SK-N-SH (cell line): ENCODE results near the gene ARSJ. TPM values are rescaled to one million over a fixed set of nuclear protein-coding genes. Genes with fewer than 3 reads are reported as not detected.

ENCODE experiments used
- CTCF ChIA-PET: fragments of 300-600, 350-600 bp; formaldehyde crosslinking; extraction: SDS; loops from one replicate; lab custom pipeline; 2021; lab: Yijun Ruan, JAX
- POLR2A ChIA-PET: fragments of 350-600 bp; sonication (Branson Sonifier 250); formaldehyde crosslinking; extraction: SDS; loops from one replicate; lab custom pipeline; 2020; ENCODE audit warnings: antibody characterized with exemption, inconsistent platforms; lab: Yijun Ruan, JAX
- DNase-seq: peaks from one replicate; pipeline ENCODE4 v3.0.0; 2012
- H2AFZ ChIP-seq: fragments of 200-600 bp; sonication (generic); 2 replicates; pipeline ENCODE4 v1.8.1; 2016; ENCODE audit warnings: antibody characterized with exemption, mild to moderate bottlenecking, low read depth
- H3F3A ChIP-seq: fragments of 200-600 bp; sonication (generic); replicated peaks from 2 replicates; pipeline ENCODE3; 2016; ENCODE audit warnings: antibody characterized with exemption, mild to moderate bottlenecking; ENCODE audit not compliant: insufficient read depth
- H3K27ac ChIP-seq, 2 experiments: fragments of 200-500 bp in 1 of 2; fragments of 200-600 bp in 1 of 2; sonication (Bioruptor generic) in 1 of 2; sonication (generic), shearing (Covaris generic) in 1 of 2; 2 replicates each; pipeline versions ENCODE4 v1.5.1 to v1.6.1; 2014 to 2016; ENCODE audit warnings: low read depth in 2 of 2, inconsistent platforms in 1 of 2, low read length in 1 of 2, mild to moderate bottlenecking in 1 of 2, mixed read lengths in 1 of 2
- H3K27me3 ChIP-seq: fragments of 200-600 bp; sonication (generic), shearing (Covaris generic); 2 replicates; pipeline ENCODE4 v1.6.1; 2016; ENCODE audit warnings: mixed run types; ENCODE audit not compliant: insufficient read depth
- H3K36me3 ChIP-seq, 2 experiments: fragments of 200-500 bp in 1 of 2; fragments of 200-600 bp in 1 of 2; sonication (Bioruptor generic) in 1 of 2; sonication (generic) in 1 of 2; replicated peaks in 1 of 2; 2 replicates each; pipeline versions ENCODE3 to v1.5.1; 2014 to 2016; ENCODE audit warnings: low read length in 1 of 2, mild to moderate bottlenecking in 1 of 2; ENCODE audit not compliant: insufficient read depth in 2 of 2, control insufficient read depth in 1 of 2
- H3K4me1 ChIP-seq, 2 experiments: fragments of 200-500 bp in 1 of 2; fragments of 200-600 bp in 1 of 2; sonication (Bioruptor generic) in 1 of 2; sonication (generic), shearing (Covaris generic) in 1 of 2; 2 replicates each; pipeline versions ENCODE4 v1.5.1 to v1.6.1; 2014 to 2016; ENCODE audit warnings: low read depth in 1 of 2, low read length in 1 of 2, mixed run types in 1 of 2; ENCODE audit not compliant: insufficient read depth in 2 of 2, control insufficient read depth in 1 of 2
- H3K4me2 ChIP-seq: fragments of 200-600 bp; sonication (generic), shearing (Covaris generic); 2 replicates; pipeline ENCODE4 v1.6.1; 2017; ENCODE audit warnings: mixed run types
- H3K4me3 ChIP-seq, 2 experiments: fragments of 200-500 bp in 1 of 2; fragments of 200-600 bp in 1 of 2; sonication (Bioruptor generic) in 1 of 2; sonication (generic), shearing (Covaris generic) in 1 of 2; 2 replicates each; pipeline versions ENCODE4 v1.5.1 to v1.8.1; 2014 to 2016; ENCODE audit warnings: low read depth in 2 of 2, inconsistent platforms in 1 of 2, low read length in 1 of 2, mild to moderate bottlenecking in 1 of 2, mixed read lengths in 1 of 2, moderate library complexity in 1 of 2
- H3K79me2 ChIP-seq: fragments of 200-600 bp; sonication (generic); 2 replicates; pipeline ENCODE4 v1.8.1; 2017; ENCODE audit warnings: mild to moderate bottlenecking; ENCODE audit not compliant: insufficient read depth
- H3K9ac ChIP-seq: fragments of 200-600 bp; sonication (generic); 2 replicates; pipeline ENCODE4 v1.6.1; 2017; ENCODE audit warnings: mixed run types
- H3K9me2 ChIP-seq: fragments of 200-600 bp; sonication (generic); 2 replicates; pipeline ENCODE4 v1.6.1; 2017; ENCODE audit warnings: mixed run types
- H3K9me3 ChIP-seq: fragments of 200-600 bp; sonication (generic); 2 replicates; pipeline ENCODE4 v1.6.1; 2017; ENCODE audit warnings: mixed run types, mild to moderate bottlenecking, moderate library complexity
- H4K20me1 ChIP-seq: fragments of 200-600 bp; sonication (generic); 2 replicates; pipeline ENCODE4 v1.6.1; 2017; ENCODE audit warnings: mild to moderate bottlenecking, mixed run types; ENCODE audit not compliant: insufficient read depth
- EP300 ChIP-seq, 2 experiments: IDR thresholded peaks; 2 replicates each; pipeline versions ENCODE4 v1.4.0 to v1.6.1; 2012; ENCODE audit warnings: borderline replicate concordance in 1 of 2, low read depth in 1 of 2, low read length in 1 of 2
- FOXJ3 ChIP-seq: sonication (generic); formaldehyde crosslinking; IDR thresholded peaks from 2 replicates; pipeline ENCODE4 v1.5.1; 2020; ENCODE audit warnings: mild to moderate bottlenecking, missing genetic modification reagents
- GABPA ChIP-seq: IDR thresholded peaks from 2 replicates; pipeline ENCODE4 v1.4.0; 2012; ENCODE audit warnings: low read depth, mild to moderate bottlenecking
- GATA2 ChIP-seq: sonication (generic); formaldehyde crosslinking; IDR thresholded peaks from 2 replicates; pipeline ENCODE4 v1.5.0; 2020; ENCODE audit warnings: mild to moderate bottlenecking, missing genetic modification reagents
- JUND ChIP-seq: IDR thresholded peaks from 2 replicates; pipeline ENCODE4 v1.4.0; 2012
- NFIC ChIP-seq: IDR thresholded peaks from 2 replicates; pipeline ENCODE4 v1.4.0; 2012; ENCODE audit warnings: borderline replicate concordance
- POLR2AphosphoS5 ChIP-seq: IDR thresholded peaks from 2 replicates; pipeline ENCODE4 v1.6.1; 2012; ENCODE audit warnings: low read depth, low read length
- RAD21 ChIP-seq: IDR thresholded peaks from 2 replicates; pipeline ENCODE4 v1.6.1; 2012; ENCODE audit warnings: mild to moderate bottlenecking, low read length
- RCOR1 ChIP-seq: fragments of 150-350 bp; IDR thresholded peaks from 2 replicates; pipeline ENCODE4 v1.6.1; 2017; ENCODE audit warnings: antibody characterized with exemption, low read length
- SIN3A ChIP-seq: IDR thresholded peaks from 2 replicates; pipeline ENCODE4 v1.6.1; 2012; ENCODE audit warnings: low read depth, mild to moderate bottlenecking, low read length, moderate library complexity, borderline replicate concordance
- SMC3 ChIP-seq: IDR thresholded peaks from 2 replicates; pipeline ENCODE4 v1.6.1; 2012; ENCODE audit warnings: low read depth, low read length, improper control_type of control experiment
- TCF12 ChIP-seq: IDR thresholded peaks from 2 replicates; pipeline ENCODE4 v1.4.0; 2012
- YY1 ChIP-seq: IDR thresholded peaks from 2 replicates; pipeline ENCODE4 v1.4.0; 2012; ENCODE audit warnings: low read depth, mild to moderate bottlenecking
- WGBS: methylation state at CpG from one replicate; pipeline ENCODE4 v1.1.6; 2017; ENCODE audit warnings: low lambda C conversion rate; 5-methylcytosine and 5-hydroxymethylcytosine counted together
- polyA plus RNA-seq, 3 experiments: library from polyadenylated mRNA; depleted of rRNA; stranded (reverse); fragments of >200 nt; gene quantifications; 2 replicates each; pipeline ENCODE4 v1.2.3, GENCODE V29; 2012
- TF ChIP-seq, protein P1 (sequence below): IDR thresholded peaks from 2 replicates; pipeline ENCODE4 v1.4.0; 2012; ENCODE audit warnings: low read depth, borderline replicate concordance
- TF ChIP-seq, protein P2 (sequence below): fragments of 200-600 bp; sonication (generic); IDR thresholded peaks from 2 replicates; pipeline ENCODE4 v1.6.1; 2017; ENCODE audit warnings: antibody characterized with exemption, mild to moderate bottlenecking, moderate library complexity
- TF ChIP-seq, protein P3 (sequence below): fragments of 150-350 bp; IDR thresholded peaks from 2 replicates; pipeline ENCODE4 v1.6.1; 2017; ENCODE audit warnings: antibody characterized with exemption, low read length, low read depth, borderline replicate concordance

Gene ARSJ
- polyA plus RNA-seq, 1 of the 3 experiments (the other 2 are of a cell fraction), result 30.4 TPM

DNA sequence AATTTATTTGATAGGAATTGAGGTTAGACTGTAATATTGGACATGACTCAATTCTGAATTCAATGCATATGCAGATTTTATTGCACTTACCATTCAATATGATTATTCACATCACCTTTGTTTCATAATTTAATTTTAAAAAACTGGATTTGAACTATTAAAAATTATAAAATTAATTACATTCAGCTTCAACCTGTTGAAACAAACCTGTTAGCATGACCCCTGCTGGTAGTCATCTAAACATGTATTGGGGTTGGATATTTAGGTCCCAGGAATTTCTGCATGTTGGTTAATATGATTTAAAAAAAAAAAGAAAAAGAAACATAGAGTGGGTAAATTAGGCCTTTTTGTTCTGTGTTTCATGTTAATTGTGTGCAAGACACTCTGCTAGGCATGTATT lies 85.9 kb downstream of the ARSJ start:
- Histone ChIP-seq H3K4me2 (no peak overlapping the region), H3K9me3 (no peaks in the 10 kb centered on the region), H3K4me3 (no peak overlapping the region), H3K4me1 (0 out of 4 replicates have a peak, but pooled peaks cover 0 to 5% of the 10 kb centered on the region in 2 experiments), H3K27me3 (no peaks in the 10 kb centered on the region), H3F3A (peaks cover 49% of the 10 kb centered on the region), H3K9ac (no peak overlapping the region), H3K27ac (no peak overlapping the region), H3K79me2 (0 out of 2 replicates have a peak, but pooled peaks cover 4% of the 10 kb centered on the region), H3K36me3 (peaks cover 12 to 31% of the 10 kb centered on the region in 2 experiments), H4K20me1 (no peaks in the 10 kb centered on the region), H2AFZ (no peak overlapping the region), H3K9me2 (no peaks in the 10 kb centered on the region)
- POLR2A ChIA-PET, result no interaction called here
- no peak for TF ChIP-seq SMC3
- TF ChIP-seq GABPA, result no peak
- TF ChIP-seq, protein P1, sequence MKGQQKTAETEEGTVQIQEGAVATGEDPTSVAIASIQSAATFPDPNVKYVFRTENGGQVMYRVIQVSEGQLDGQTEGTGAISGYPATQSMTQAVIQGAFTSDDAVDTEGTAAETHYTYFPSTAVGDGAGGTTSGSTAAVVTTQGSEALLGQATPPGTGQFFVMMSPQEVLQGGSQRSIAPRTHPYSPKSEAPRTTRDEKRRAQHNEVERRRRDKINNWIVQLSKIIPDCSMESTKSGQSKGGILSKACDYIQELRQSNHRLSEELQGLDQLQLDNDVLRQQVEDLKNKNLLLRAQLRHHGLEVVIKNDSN, result no peak
- TF ChIP-seq TCF12, result no peak
- TF ChIP-seq EP300 (IDR thresholded peaks at IDR 0.05; ENCODE audit: borderline replicate concordance in 1 of 2, low read depth in 1 of 2, low read length in 1 of 2), result no peak
- TF ChIP-seq, protein P2, sequence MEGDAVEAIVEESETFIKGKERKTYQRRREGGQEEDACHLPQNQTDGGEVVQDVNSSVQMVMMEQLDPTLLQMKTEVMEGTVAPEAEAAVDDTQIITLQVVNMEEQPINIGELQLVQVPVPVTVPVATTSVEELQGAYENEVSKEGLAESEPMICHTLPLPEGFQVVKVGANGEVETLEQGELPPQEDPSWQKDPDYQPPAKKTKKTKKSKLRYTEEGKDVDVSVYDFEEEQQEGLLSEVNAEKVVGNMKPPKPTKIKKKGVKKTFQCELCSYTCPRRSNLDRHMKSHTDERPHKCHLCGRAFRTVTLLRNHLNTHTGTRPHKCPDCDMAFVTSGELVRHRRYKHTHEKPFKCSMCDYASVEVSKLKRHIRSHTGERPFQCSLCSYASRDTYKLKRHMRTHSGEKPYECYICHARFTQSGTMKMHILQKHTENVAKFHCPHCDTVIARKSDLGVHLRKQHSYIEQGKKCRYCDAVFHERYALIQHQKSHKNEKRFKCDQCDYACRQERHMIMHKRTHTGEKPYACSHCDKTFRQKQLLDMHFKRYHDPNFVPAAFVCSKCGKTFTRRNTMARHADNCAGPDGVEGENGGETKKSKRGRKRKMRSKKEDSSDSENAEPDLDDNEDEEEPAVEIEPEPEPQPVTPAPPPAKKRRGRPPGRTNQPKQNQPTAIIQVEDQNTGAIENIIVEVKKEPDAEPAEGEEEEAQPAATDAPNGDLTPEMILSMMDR, result peak; percentile 47
- TF ChIP-seq GATA2 (CRISPR knock-in tag), result no peak
- 0 out of 2 replicates have a peak, but pooled peaks have one; percentile 3 for TF ChIP-seq RAD21
- TF ChIP-seq YY1, result no peak
- no peak for TF ChIP-seq SIN3A
- no peak for TF ChIP-seq NFIC
- no peak for TF ChIP-seq JUND
- TF ChIP-seq POLR2AphosphoS5, result no peak
- TF ChIP-seq RCOR1, result no peak
- DNase-seq, result no peak
- CTCF ChIA-PET, result no interaction called here

DNA sequence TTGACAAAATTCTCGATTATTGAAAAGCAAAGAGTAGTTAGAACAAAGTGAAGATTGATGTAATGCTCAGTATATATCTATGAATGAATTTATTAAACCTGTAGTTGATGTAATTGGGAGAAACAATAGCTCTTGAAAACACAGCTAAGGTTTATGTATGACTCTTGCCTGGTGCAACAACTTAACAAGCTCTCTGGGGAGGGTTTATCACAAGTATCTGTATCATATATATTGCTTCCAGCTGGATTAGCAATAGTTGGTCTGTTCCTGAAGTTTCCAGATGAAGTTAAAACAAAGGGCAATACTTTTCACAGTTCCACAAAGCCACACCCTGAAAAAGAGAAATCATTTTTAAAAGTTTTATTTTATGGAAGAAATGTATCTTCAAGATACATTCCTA lies 91.4 kb downstream of the ARSJ start:
- POLR2A ChIA-PET, result no interaction called here
- Histone ChIP-seq H3K79me2 (no peaks in the 10 kb centered on the region), H2AFZ (no peak overlapping the region), H3K4me1 (peaks cover 0 to 5% of the 10 kb centered on the region in 2 experiments; a peak in 1 of 4 replicates), H3K9me2 (no peaks in the 10 kb centered on the region), H3K9me3 (0 out of 2 replicates have a peak, but pooled peaks cover 5% of the 10 kb centered on the region), H3K27ac (no peak overlapping the region), H3K27me3 (no peaks in the 10 kb centered on the region), H3K9ac (no peak overlapping the region), H4K20me1 (no peaks in the 10 kb centered on the region), H3F3A (peaks cover 19% of the 10 kb centered on the region), H3K4me3 (no peak overlapping the region), H3K4me2 (no peak overlapping the region), H3K36me3 (no peaks in the 10 kb centered on the region)
- CTCF ChIA-PET, result no interaction called here
- no peak for DNase-seq
- TF ChIP-seq TCF12 (no peak), FOXJ3 (CRISPR knock-in tag) (no peak)
- TF ChIP-seq, protein P3, sequence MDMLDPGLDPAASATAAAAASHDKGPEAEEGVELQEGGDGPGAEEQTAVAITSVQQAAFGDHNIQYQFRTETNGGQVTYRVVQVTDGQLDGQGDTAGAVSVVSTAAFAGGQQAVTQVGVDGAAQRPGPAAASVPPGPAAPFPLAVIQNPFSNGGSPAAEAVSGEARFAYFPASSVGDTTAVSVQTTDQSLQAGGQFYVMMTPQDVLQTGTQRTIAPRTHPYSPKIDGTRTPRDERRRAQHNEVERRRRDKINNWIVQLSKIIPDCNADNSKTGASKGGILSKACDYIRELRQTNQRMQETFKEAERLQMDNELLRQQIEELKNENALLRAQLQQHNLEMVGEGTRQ, result no peak
- 38% methylated on average over 1 of the region's 1 CpG for WGBS
